ENCODE data around the gene CD69. TPM values are rescaled to one million over a fixed set of nuclear protein-coding genes. Genes with fewer than 3 reads are reported as not detected.

CD69 gene
- total RNA-seq, 1 donor from 2014 or later, result 1.3 TPM

GRCh38 chr12:9755567-9755966 is 5.1 kb downstream of the CD69 start:
- no peak overlapping the region for H3K27ac ChIP-seq
- H3K27me3 ChIP-seq, result no peaks in the 10 kb centered on the region
- no peaks in the 10 kb centered on the region for H3K36me3 ChIP-seq
- DNase-seq (ENCODE audit: low spot score in 2 of 2), result no peak
- H3K4me1 ChIP-seq, result no peaks in the 10 kb centered on the region
- H3K4me3 ChIP-seq, result no peak overlapping the region
- TF ChIP-seq CTCF (IDR thresholded peaks at IDR 0.05), result no peak
- intact Hi-C loops (cut with DNase I), result no loop called here
- H3K9me3 ChIP-seq, result no peaks in the 10 kb centered on the region

GRCh38 chr12:9755035-9755434 is 5.7 kb downstream of the CD69 start:
- DNase-seq (ENCODE audit: low spot score in 2 of 2), result no peak
- Histone ChIP-seq H3K36me3 (no peaks in the 10 kb centered on the region), H3K27me3 (no peaks in the 10 kb centered on the region), H3K27ac (no peak overlapping the region), H3K4me3 (no peak overlapping the region), H3K4me1 (no peaks in the 10 kb centered on the region), H3K9me3 (no peaks in the 10 kb centered on the region)
- intact Hi-C loops (cut with DNase I), result no loop called here
- TF ChIP-seq CTCF (IDR thresholded peaks at IDR 0.05), result no peak

GRCh38 chr12:9754099-9754927 is 6.4 kb downstream of the CD69 start:
- Histone ChIP-seq H3K36me3 (no peaks in the 10 kb centered on the region), H3K4me3 (no peak overlapping the region), H3K4me1 (no peaks in the 10 kb centered on the region), H3K27me3 (no peaks in the 10 kb centered on the region), H3K9me3 (no peaks in the 10 kb centered on the region), H3K27ac (no peak overlapping the region)
- intact Hi-C loops (cut with DNase I), result loop anchor here (5.0 kb wide), 1 partner anchor 388 kb away; no protein-coding TSS in a partner anchor
- DNase-seq (ENCODE audit: low spot score in 2 of 2), result no peak
- no peak for TF ChIP-seq CTCF (IDR thresholded peaks at IDR 0.05)

- no peak overlapping the region for H3K4me3 ChIP-seq
- no peaks in the 10 kb centered on the region for H3K9me3 ChIP-seq
- no peaks in the 10 kb centered on the region for H3K4me1 ChIP-seq
- TF ChIP-seq CTCF (IDR thresholded peaks at IDR 0.05), result no peak
- H3K27me3 ChIP-seq, result no peaks in the 10 kb centered on the region
- H3K36me3 ChIP-seq, result no peaks in the 10 kb centered on the region
- no peak for DNase-seq (ENCODE audit: low spot score in 2 of 2)
- H3K27ac ChIP-seq, result no peak overlapping the region
- intact Hi-C loops (cut with DNase I), result loop anchor here (5.0 kb wide), 1 partner anchor 389 kb away; no protein-coding TSS in a partner anchor
Measured at GRCh38 chr12:9753498-9753897, 7.2 kb downstream of the CD69 start.

GRCh38 chr12:9753073-9753472 is 7.6 kb downstream of the CD69 start:
- Histone ChIP-seq H3K27ac (no peak overlapping the region), H3K4me3 (no peak overlapping the region), H3K4me1 (no peaks in the 10 kb centered on the region), H3K9me3 (no peaks in the 10 kb centered on the region), H3K27me3 (no peaks in the 10 kb centered on the region), H3K36me3 (no peaks in the 10 kb centered on the region)
- intact Hi-C loops (cut with DNase I), result loop anchor here (5.0 kb wide), 1 partner anchor 389 kb away; no protein-coding TSS in a partner anchor
- DNase-seq (ENCODE audit: low spot score in 2 of 2), result no peak
- TF ChIP-seq CTCF (IDR thresholded peaks at IDR 0.05), result no peak

Measured in ascending aorta (tissue), 2 donors.